HG03378 (cell line): ENCODE measurements around the gene PLOD3.
A peak's percentile ranks its signal among the peaks of the same experiment; 100 is the strongest.
"Not testable (repeated sequence)": the region's sequence is repeated elsewhere in the genome, so short reads cannot be mapped to it uniquely, and the experiment has no call there.

Experiments used
- ATAC-seq: cut with Tn5 transposase; IDR thresholded peaks from one replicate; pipeline ENCODE4 v1.9.1; 2021; ENCODE audit warnings: mild to moderate bottlenecking, moderate library complexity; ENCODE audit not compliant: unreplicated experiment

The PLOD3 gene, protein sequence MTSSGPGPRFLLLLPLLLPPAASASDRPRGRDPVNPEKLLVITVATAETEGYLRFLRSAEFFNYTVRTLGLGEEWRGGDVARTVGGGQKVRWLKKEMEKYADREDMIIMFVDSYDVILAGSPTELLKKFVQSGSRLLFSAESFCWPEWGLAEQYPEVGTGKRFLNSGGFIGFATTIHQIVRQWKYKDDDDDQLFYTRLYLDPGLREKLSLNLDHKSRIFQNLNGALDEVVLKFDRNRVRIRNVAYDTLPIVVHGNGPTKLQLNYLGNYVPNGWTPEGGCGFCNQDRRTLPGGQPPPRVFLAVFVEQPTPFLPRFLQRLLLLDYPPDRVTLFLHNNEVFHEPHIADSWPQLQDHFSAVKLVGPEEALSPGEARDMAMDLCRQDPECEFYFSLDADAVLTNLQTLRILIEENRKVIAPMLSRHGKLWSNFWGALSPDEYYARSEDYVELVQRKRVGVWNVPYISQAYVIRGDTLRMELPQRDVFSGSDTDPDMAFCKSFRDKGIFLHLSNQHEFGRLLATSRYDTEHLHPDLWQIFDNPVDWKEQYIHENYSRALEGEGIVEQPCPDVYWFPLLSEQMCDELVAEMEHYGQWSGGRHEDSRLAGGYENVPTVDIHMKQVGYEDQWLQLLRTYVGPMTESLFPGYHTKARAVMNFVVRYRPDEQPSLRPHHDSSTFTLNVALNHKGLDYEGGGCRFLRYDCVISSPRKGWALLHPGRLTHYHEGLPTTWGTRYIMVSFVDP

DNA sequence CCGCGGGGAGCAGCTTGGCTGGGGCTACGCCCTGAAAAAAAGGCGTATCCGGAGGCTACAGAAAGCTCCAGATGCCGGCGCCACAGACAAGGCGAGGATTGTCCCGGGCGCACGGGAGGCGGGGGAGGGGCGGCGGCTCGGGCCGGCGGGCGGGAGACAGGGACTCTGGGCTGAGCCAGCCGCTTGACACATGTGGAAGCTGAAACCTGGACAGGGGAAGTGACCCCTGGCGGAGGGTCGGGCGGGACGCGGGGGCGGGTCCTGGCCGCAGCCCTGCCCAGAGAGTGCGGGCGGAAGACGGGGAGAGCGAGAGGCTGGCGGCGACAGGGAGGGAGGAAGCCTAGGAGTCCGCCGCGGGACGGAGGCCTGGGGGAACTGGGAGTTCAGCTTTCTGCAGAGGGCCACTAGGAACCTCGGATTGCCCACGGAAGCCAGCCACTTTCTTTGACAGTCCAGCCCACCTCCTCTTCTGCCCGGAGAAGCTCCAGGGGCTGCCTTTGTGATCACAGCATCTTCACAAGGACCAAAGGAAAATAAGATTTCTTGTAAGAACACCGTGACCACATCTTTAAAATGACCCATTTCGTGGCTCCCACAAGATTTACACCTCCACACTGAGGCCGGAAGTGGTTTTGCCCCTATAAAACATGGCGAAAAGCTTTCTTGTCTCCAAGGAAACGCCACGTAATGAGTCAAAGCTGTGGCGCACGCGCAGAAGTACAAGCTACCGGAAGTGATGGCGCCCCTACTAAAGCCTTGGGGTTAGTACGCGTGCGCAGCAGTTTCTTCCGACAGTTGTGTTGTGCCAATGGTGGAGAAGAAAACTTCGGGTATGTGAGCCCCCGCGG lies at the start of gene PLOD3, which contains the start of gene ZNHIT1:
PLOD3 (minus strand) TSS at position 194 of the 848 bp plus-strand sequence. CDS start 307 bp downstream, outside the sequence.
ZNHIT1 (plus strand) TSS at position 778 of the 848 bp plus-strand sequence; CDS start at position 809, 31 bp downstream.
- peak; percentile 66 for ATAC-seq

DNA sequence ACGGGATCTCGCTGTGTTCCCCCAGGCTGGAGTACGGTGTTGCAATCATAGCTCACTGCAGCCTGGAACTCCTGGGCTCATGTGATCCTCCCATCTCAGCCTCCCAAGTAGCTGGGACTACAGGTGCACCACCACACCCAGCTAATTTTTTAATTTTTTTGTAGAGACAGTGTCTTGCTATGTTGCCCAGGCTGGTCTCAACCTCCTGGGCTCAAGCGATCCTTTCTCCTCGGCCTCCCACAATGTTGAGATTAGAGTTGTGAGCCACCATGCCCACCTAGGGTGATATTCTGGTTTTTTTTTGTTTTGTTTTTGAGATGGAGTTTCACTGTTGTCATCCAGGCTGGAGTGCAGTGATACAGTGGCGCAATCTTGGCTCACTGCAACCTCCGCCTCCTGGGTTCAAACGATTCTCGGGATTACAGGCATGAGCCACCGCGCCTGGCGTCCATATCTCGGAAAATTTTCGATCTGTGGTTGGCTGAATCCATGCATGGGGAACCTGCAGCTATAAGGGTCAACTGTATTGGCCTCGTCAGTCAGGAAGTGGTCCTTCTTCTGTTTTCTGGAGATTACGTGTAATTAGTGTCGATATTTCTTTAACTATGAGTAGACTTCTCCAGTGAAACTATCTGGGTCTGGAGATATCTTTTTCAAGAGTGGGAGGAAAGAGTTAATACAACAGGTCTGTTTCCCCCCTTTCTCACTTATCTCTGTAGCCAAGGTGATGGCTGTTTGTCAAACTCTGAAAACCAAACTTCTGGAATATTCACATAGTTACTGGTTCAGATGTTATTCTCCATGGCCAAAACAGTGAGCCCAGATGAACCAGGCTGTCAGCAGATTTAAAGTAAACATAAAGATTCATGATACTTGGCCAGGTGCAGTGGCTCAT lies 48.5 kb upstream of the PLOD3 start:
- ATAC-seq = no peak

DNA sequence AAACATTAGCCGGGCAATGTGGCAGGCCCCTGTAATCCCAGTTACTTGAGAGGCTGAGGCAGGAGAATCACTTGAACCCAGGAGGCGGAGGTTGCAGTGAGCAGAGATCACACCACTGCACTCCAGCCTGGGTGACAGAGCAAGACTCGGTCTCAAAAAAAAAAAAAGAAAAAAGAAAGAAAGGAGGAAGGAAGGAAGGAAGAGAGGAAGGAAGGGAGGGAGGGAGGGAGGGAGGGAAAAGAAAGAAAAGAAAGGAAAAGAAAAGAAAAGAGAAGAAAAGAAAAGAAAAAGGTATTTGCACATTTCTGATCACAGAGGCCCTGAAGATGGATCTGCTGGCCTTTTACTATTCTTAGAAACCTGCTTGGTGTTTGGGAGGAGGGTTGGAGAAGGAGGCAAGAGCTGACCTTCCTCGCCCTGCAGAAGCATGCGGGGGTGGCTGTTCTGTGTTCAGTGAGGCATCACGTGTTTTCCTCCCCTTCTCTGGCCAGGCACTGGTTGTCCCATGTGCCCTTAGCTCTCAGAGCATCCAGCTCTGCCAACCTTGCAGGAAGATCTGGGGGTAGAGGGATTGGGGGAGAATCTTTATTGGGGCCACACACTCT lies 46.8 kb upstream of the PLOD3 start:
- ATAC-seq = not testable (repeated sequence)

DNA sequence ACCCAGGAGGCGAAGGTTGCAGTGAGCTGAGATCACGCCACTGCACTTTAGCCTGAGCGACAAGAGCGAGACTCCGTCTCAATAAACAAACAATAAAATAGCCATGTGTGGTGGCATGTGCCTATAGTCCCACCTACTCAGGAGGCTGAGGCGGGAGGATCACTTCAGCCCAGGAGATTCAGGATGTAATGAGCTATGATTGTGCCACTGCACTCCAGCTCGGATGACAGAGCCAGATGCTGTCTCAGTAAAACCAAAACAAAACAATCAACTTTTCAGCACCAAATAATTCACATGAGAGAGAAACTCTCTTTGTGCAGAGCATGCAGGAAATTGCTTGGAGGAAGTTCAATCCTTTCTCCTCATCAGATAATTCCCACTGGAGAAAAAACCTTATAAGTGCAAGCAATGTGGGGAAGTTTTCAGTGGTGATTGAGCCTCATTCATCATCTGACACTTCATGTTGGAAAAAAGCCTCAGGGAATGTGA lies 40.9 kb upstream of the PLOD3 start:
- no peak for ATAC-seq

DNA sequence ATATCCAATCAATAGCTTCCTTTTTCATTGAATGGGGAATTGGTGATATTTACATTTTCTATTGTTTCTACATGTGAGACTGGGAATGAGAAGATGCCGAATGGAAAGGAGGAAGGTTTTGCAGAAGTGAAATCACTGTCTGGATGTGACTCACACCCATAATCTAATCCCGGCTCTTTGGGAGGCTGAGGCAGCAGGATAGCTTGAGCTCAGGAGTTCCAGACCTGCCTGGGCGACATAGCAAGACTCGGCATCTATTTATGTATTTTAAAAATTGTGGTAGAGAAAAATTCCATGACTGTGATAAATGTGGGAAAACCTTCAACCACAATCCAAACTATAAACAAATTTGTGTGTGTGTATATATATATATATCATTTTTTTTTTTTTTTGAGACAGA lies 38.4 kb upstream of the PLOD3 start:
- ATAC-seq = no peak

DNA sequence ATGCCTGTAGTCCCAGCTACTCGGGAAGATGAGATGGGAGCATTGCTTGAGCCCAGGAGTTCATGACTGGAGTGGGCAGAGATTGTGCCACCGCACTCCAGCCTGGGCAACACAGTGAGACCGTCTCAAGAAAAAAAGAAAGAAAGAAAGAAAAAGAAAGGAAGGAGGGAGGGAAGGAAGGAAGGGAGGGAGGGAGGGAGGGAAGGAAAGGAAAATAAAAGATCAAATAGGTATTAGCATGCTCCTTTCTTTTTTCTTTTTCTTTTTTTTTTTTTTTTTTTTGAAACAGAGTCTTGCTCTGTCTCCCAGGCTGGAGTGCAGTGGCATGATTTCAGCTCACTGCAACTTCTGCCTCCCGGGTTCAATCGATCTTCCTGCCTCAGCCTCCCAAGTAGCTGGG lies 35.8 kb upstream of the PLOD3 start:
- ATAC-seq = not testable (repeated sequence)

DNA sequence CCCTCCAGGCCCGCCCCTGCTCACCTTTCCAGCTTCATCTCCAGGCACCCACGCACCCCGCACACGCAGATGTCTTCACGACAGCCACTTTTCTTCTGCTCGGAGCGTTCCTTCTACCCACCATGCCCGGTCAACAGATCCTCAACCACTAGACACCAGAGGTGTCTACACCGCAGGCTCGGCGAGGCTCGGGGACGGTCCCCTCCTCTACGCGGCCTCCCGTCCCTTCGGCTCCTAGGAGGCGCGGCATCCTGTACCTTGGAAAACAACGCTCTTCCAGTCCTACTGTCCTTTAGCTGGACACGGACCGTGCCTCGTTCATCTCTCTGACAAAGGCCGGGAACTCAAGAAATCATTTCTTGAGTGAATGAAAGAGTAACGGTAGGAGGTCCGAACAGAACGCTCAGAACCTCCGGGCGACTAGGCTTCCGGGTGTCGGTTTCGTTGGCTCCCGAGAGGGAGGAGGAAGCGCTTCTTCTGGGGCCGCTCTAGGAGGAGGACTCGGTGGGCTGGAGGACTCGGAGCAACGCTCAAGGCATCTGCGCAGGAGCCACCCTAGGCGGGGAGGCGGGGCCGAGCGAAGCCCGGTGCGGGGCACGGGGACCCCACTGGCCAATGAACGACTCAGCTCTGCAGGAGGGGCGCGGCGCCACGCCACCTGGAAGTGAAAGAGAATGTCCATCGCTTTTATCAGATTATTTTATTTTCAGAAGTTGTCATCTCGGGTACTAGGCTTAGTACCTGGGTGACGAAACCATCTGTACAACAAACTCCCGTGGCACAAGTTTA lies 34.7 kb upstream of the PLOD3 start:
- ATAC-seq = peak; percentile 87

DNA sequence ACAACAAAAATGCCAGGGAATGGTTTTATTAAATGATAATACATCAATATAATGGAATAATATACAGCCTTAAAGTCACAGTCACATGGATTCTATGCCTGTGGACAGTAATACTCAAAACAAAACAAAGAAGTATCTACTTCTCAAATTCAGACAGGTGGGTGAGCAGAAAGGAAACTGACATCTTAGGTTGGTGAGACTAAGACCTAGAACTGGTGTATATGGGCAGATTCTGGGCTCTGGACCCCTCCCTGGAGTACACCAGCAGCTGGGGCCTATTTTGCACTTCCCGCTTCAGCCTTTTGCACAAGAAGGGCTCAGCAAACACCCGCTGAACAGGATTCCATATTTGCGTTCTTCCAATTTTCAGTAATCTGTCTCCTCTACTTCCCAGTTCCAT lies 32.9 kb upstream of the PLOD3 start:
- no peak for ATAC-seq

DNA sequence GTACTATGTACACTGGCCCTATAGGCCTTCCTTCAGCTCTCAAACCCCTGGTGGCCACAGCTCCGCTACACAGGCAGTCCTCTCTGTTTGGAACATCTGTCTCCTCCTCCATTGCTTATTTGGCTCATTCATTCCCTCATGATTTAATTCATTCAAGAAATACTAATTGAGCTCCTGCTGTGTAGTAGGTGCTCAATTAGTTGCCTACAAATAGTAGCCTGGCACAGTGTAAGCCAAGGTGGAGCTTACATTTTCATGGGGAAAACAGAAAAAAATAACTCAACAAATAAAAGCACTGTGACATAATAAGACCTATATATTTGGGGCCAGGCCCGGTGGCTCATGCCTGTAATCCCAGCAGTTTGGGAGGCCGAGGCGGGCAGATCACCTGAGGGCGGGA lies 30.9 kb upstream of the PLOD3 start:
- ATAC-seq = no peak

DNA sequence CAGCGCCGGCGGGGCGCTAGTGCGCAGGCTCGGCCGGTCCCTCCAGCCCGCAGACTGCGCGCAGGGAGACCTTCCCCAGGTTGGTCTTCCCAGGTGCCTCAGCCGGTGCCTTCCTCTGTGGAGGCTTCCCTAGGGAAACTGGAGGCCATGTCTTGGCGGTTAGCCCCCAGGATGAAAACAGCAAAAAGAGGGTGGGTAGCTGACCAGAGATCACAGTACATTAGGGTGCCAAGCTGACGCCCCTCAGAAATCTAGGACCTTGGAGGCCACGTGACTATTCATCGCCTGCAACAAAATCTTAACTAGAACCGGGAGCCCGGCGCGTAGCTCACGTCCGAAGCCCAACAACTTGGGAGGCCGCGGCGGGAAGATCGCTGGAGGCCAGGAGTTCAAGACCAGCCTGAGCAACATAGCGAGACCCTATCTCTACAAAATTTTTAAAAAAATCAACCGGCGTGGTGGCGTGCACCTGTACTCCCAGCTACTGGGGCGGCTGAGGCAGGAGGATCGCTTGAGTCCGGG lies 27.8 kb upstream of the PLOD3 start:
- ATAC-seq = no peak

DNA sequence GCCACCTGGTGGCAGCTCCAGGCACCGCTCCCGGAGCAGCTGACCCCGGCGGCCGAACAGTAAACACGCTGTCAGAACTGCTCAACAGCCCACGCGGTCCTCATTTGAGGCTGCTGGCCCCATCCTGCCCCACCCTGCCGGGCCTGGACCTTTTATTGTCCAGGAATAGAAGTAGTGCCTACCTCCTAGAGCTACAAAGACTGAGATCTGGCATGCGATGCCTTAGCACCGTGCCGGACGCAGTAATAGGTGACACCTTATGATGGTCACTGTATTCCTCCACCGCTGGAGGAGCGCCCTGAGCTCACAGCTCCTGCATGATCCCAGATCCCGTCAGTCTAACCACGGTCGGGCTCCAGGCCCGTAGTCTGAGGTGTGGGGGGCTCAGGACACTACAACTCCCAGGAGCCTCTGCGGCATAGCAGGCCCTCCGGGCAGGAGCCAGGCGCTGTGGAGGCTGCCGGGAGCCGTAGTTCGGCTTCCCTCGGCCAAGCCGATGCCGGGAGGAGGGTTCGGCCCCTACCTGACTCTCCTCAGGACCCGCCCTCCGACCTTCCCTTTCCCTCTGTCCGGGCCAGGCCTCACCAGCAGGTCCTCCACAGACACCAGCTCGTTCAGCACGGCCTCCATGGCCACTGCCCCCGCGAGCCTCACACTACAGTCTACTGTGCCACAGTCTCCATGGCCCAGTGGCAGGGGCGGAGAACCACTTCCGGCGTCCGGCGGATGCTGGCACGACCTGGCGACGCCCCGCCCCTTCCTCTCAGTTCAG lies 27.2 kb upstream of the PLOD3 start, which contains the start of gene FIS1:
FIS1 (minus strand) TSS at position 707 of the 772 bp plus-strand sequence; CDS start at position 630, 77 bp downstream.
- ATAC-seq = peak; percentile 82

DNA sequence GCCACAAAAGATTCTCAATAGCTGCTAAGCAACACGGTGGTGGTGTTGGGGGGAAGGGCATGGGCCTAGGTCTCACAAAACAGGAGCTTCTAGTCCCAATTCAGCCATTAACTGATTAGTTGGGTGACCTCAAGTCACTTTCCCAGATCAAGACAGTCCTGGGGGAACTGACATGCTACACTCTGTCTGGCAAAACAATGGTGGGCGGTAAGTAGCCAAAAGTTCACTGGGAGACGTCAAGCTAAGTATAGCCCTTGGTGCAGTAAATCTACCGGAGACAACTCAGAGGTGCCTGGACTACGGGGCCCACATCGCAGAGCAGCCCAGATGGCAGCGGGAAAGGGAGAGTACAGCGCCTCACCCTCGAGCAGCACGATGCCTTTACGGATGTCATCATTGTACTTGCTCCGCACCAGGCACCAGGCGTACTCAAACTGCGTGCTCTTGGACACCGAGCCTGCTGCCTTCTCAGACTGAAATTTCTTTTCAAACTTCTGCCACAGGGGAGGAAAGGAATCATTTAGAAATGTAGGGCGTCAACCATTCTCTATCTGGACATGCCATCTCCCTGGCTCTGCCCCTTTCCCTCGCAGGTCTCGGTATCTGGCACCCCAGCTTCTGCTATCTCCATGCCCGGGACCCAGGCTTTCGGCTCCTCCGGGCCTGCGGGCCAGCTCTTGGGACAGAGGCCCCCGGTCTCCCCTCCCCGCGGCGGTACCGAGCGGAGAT lies 26.4 kb upstream of the PLOD3 start:
- ATAC-seq = no peak

DNA sequence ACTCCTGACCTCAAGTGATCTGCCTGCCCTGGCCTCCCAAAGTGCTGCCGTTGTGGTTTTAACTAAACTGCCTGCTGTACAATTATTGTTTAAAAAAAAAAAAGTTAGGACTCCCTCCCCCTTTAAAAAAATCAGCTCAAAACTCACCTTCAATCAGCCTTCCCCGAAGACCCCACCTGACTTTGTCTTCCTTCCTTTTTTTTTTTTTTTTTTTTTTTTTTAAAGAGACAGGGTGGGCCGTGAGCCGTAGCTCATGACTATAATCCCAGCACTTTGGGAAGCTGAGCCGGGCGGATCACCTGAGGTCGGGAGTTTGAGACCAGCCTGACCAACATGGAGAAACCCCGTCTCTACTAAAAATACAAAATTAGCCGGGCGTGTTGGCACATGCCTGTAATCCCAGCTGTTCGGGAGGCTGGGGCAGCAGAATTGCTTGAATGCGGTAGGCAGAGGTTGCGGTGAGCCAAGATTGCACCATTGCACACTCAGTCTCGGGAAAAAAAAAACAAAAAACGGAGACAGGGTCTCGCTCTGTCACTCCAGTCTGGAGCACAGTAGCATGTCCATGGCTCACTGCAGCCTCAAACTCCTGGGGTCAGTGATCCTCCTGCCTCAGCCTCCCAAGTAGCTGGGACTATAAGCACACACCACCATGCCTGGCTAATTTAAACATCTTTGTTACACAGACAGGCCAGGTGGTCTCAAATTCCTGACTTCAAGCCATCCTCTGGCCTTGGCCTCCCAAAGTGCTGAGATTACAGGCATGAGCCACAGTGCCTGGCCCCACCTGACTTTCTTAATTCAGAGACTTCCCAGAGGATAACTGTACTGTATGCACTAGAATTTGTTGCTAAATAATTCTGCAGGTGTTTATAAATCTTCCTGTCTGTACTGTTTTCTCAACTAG lies 24.3 kb upstream of the PLOD3 start:
- ATAC-seq = no peak

DNA sequence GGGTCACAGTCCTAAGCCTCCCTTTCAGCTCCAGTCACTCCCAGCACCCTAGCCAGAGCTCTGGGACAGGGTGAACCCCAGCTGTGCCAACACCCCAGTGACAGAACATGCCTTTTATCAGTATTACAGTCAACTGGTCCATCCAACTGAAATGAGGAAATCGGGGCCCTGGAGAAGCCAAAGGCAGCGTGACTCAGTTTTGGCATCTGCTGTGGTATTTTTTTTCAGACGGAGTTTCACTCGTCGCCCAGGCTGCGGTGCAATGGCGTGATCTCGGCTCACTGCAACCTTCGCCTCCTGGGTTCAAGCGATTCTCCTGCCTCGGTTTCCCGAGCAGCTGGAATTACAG lies 23.6 kb upstream of the PLOD3 start:
- no peak for ATAC-seq

DNA sequence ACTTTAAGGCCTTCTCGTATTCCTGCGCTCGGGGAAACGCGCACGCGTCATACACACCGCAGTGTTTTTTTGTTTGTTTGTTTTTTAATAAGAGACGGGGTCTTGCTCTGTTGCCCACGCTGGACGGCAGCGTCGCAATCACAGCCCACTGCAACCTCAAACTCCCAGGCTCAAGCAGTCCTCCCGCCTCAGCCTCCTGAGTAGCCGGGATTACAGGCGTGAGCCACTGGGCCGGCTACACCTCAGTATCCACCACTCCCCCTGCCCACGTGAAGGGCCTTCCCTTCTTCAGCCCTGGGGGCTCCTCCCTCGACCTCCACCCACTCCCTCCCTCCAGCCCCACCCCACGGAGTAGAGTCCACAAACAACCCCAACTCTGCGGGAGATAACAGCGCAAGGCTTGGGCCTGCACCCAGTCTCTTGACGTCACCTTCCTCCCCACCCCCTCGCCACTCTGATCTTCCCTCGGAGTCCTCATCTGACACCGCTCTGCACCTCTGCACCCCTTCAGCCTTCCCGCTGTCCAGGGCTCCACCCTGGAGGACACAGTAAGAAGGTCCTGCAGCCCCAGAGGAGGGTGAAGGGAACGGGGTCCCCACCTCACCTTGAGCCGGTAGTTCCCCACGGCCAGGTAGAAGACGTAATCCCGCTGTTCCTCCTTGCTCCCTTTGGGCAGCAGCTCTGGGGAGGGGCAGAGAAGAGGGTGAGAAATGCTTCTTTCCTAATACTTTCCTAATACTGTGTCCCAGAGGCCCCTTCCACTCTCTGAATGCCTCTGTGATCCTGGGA lies 23.0 kb upstream of the PLOD3 start:
- ATAC-seq = no peak

DNA sequence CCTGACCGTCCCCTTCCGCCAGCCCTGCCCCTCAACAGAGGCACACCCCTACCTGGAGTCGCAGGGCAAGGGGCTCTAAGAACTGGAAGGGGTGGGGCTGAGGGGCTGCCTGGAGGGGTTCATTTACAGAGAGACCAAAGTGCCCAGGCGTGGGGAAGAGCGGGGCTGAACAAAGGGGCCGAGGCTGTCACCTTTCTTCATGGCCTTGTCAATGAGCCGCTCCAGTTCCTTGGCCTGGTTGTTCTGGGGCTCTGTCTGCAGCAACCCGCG lies 22.5 kb upstream of the PLOD3 start:
- ATAC-seq = no peak
